ENCODE measurements around the gene ATP13A1.

GRCh38 chr19:19687090-19687489, 23.6 kb upstream of the ATP13A1 start:
- TF ChIP-seq CTCF (conservative IDR thresholded peaks at IDR 0.05; ENCODE audit: low read length): no peak
- TF ChIP-seq EZH2phosphoT487 (IDR thresholded peaks at IDR 0.05; ENCODE audit: borderline replicate concordance, low read depth, low read length): no peak
